Measurements from ENCODE around the gene POU2AF1.

Gene POU2AF1

GRCh38 chr11:111361052-111361801 lies 17.8 kb downstream of the POU2AF1 start:
- no peak for DNase-seq (ENCODE audit: low read depth)

DNA sequence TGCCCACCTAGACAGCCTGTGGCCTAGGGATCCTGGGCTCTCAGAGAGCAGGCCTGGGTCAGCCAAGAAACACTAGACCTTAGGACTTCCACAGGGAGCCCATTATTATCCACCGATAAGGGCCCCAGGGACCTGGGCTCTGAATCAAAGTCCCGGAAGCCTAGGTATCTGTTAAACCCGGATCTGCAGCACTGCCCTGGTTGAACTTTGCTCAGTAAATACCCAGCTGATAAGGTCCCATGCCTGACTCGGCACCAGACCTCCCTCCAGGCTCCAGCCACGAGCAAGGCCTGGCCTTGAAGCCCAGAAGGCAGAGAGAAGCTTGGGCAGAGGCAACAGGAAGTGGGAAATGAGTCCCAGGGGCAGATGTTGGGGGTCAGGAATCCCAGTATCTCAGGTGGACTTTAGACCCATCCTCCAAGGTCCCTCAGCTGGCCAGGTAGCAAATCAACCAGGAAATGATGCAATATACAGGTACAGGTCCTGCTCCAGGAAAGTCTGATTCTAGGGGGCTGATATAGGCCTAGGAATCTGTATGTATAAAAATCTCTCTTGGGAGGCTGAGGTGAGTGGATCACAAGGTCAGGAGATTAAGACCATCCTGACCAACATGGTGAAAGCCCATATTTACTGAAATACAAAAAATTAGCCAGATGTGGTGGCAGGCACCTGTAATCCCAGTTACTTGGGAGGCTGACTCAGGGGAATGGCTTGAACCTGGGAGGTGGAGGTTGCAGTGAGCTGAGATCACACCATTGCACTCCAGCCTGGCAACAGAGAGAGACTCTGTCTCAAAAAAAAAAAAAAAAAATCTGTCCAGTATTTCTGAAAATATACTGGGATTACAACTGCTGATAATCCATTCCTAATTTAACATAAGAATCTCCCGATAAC lies 18.7 kb downstream of the POU2AF1 start:
- no peak for DNase-seq (ENCODE audit: low read depth)

GRCh38 chr11:111359223-111360149 lies 19.6 kb downstream of the POU2AF1 start:
- no peak for DNase-seq (ENCODE audit: low read depth)

DNA sequence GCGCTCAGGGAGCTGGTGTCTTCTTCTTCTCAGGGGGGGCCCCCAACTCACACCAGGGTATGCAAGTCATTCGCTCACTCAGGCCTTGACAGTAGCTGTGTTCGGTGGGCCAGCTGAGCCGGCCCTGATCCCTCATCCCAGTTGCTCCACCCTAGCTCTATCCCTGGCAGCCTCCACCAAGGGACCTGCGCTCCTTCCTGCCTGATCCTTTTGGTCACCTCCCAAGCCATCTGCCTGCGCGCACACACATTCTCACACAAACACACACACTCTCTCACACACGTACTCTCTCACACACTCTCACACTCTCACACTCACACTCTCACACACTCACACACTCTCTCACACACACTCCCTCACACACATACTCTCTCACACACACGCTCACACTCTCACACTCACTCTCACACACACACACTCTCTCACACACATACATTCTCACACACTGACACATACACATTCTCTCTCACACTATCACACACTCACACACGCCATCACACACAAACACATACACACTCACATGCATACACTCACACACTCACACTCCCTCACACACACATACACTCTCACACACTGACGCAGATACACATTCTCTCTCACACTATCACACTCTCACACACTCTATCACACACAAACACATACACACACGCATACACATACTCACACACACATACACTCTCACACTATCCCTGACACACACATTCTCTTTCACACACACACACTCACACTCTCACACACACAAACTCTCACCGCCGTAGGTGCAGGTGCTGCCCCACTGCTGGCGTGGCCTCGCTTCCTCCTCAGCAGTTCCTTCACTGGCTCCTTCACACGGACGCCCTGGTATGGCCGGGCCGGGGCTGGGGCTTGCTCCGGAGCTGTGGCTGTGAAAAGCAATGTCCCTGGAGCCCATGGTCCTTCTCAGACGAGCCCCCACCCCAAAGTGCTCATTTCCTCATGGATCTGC lies 20.8 kb downstream of the POU2AF1 start:
- no peak for DNase-seq (ENCODE audit: low read depth)

DNA sequence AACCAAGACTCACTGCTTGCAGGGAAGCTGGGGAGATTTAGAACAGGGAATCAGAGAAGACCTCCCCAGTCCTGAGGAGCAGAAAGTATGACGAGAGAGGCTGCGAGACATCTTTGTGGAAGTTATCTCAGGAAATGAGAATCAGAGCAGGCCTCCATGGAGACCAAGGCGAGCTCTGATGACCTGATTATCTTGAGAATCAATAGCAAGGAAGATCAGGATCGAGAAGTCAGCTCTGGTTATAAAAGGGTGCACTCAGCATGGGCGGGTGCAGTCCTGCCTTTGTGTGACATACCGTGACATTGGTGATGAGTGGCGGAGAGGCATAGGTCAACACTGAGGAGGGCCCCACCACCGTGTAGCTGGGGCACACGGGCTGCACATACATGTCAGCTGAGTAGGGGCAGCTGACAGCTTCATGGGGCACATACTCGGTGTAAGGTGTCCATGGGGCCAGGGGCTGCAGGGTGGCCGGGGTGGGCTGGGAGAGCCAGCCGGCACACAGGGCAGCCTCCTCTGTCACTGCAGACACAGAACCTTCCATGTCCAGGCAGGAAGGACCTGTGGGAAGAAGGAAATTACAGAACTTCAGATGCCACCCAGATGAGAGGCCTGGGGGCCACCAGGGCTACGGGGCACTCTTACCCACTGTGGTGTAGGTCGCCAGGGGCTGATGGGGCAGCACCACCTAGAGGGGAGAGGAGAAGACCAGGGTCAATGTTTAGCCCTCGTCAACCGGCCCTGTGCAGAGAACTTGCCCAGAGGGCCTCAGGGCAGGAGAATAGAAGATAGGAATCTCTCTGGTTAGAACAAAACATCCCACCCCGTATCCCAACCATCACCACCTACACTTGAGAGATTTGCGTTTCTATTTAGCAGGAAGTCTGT lies 21.7 kb downstream of the POU2AF1 start:
- no peak for DNase-seq (ENCODE audit: low read depth)

DNA sequence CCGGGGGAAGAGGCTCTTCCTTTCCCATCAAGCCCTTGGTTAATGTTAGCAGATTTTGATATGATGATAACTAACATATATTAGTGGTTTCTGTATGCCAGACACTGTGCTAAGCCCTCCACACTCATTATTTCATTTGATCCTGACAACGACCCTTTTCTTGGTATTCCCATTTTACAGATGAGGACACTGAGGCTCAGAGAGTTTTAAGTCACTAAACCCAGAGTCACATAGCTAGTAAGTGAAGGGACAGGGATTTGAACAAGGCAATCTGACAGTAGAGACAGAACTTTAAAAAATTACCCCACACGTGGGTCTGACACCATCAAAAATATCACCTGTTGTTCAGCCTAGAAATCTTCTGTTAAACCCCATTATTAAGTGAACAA lies 22.4 kb downstream of the POU2AF1 start:
- no peak for DNase-seq (ENCODE audit: low read depth)

- no peak for DNase-seq (ENCODE audit: low read depth)
Observed at GRCh38 chr11:111355956-111356659, 23.0 kb downstream of the POU2AF1 start.

DNA sequence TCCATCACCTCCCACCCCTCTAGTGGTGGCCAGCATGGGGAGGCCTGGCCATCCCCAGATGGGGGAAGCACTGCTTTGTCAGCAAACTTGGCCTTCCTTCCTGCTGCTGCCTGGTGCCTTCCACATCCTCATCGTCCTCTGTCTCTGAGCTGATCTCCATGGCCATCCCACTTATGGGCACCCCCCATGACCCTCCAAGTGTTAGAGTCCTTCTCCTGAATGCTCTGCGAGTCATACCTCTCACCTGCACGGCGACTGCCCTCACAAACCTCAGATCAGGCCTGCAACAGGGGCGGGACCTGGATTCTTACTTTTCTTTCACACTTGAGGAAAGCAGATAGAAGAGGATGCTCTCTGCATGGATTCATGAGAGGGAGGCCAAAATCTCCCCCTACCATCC lies 24.0 kb downstream of the POU2AF1 start:
- DNase-seq (ENCODE audit: low read depth): no peak

DNA sequence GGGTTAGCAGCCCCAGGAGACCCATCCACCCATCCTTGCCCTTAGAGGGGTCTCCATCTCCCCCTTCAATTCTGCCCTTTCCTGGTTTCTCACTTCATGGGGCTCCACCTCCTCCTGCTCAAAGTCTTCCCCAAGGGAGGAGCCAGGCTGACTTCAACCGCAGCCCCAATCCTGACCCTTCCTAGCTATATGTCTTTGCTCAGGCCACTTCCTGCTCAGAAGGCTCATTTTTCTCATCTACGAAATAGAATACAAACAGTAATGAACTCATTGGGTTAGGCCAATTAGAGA lies 24.5 kb downstream of the POU2AF1 start:
- DNase-seq (ENCODE audit: low read depth): no peak

DNA sequence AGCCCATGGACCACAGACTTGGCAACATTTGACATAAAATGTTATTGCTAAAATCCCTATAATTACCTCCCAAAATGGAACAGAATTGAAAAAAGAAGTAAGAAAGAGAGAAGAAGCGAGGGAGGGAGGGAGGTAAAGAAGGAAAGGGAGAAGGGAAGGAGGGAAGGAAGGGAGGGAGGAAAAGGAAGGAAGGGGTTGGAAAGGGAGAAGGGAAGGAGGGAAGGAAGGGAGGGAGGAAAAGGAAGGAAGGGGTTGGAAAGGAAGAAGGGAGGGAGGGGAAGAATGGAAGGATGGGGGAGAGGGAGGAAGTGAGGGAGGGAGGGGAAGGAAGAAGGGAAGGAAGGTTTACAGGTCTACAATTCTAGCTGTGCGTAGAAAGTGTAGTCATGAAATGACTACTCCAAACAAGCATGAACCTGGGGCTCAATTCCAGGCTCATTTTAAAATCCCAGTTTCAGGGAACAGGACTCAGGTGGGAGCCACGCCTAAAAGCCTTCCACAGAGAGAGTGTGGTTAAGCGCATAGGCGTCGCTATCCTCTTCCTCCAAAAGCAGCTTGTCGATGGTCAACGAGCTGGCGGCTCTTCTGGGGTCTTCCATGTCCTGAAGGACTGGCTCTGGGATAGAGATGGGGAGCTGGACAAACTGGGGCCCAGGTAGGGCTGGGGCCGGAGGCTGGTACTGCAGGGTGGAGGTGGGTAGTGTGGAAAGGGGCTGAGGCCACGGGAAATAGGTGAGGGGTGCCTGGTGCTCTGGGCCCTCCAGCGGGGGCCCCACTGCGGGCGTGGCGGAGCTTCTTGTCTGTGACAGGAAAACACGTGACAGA lies 25.1 kb downstream of the POU2AF1 start:
- DNase-seq (ENCODE audit: low read depth): no peak

GRCh38 chr11:111352935-111353710 lies 26.0 kb downstream of the POU2AF1 start:
- DNase-seq (ENCODE audit: low read depth): no peak

DNA sequence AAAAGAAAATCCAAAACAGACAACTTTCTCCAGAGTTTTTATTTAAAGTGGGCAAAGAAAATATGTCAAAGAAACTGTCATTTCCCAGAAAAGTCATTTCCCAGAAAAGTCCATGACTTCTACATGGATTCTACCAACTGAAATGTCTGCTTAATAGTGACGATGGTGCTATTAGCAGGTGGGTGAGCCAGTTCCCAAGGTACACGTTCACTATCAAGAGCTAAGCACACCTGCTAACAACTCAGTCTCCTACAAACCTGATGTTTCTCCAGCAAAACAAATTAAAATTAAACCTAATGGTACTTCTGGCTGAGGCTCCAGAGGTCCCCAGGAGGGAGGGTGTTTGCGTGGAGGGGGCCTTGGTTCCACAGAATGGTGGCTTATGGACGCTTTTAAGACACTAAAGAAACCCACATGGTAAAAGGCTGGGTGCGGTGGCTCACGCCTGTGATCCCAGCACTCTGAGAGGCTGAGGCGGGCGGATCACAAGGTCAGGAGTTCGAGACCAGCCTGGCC lies 26.8 kb downstream of the POU2AF1 start:
- DNase-seq (ENCODE audit: low read depth): no peak

DNA sequence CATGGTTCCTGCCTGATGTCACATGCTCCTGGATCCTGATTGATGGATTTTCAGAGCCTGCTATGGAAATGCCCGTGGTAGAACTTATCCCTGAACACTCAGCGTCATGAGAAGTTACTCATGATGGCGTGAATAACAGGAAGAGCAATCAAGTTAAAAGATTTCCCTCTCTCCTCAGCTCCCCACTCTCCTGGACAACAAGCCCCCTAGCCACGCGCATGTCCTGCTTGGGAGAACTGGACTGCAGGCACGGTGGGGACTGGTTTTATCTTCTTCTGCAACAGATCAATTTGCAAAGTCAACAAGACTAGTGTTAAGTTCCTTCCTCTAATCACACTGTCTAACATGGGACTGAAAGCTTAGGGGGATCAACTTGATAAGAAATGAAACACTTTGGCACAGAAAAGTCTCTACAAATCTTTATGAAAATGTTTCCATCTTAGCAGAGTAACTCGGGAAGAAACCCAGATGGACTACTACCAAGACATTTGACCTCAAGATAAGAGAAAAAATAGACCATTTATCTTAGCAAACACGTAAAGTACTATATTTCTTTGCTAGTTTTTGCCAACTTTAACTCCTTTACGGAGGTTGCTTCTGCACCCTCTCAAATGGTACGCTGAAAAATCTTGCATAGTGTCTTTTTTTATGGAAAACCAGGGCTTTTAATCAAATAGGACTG lies 27.6 kb downstream of the POU2AF1 start:
- no peak for DNase-seq (ENCODE audit: low read depth)

DNA sequence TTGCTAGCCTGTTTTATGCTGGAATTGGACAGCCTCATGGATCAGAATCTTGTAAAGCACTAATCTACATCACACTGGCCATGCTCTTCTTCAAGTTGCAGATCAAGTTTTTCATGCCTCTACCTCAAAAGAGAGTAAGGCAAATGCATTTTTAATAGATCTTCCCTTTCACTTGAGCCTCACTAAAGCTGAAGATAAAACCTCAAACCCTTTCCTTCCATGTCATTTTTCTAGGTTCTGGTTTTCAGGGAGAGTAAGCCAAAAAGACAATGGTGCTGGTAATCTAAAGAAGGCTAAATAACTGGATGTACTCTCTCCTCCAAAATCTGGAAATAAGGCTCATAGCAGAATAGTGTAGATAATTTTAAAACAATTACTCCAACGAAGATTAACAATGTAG lies 28.3 kb downstream of the POU2AF1 start:
- no peak for DNase-seq (ENCODE audit: low read depth)

- DNase-seq (ENCODE audit: low read depth): no peak
Observed at GRCh38 chr11:111349191-111349695, 29.8 kb downstream of the POU2AF1 start.

GRCh38 chr11:111348147-111348546 lies 30.9 kb downstream of the POU2AF1 start:
- DNase-seq (ENCODE audit: low read depth): no peak

DNA sequence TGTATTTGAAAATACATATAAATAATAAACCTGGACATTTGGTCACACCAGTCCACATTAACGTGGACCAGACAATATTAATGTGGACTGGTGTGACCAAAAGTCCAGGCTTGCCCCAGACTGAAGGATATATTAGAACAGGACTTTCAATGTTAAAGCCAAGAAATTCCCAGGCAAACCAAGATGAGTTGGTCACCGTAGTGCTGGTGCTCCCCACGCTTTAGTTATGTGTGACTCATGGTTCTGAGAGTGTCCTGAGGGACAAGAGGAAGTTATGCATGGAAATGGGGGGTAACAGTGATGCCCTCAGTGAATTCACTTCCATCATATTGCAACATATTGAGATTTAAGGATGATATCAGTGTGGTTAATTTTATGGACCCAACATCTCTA lies 31.4 kb downstream of the POU2AF1 start:
- DNase-seq (ENCODE audit: low read depth): no peak

Measured in GM04503 (cell line).